Measurements from ENCODE around the gene KLRB1.
"Not testable (repeated sequence)": the region's sequence is repeated elsewhere in the genome, so short reads cannot be mapped to it uniquely, and the experiment has no call there.

The KLRB1 gene

GRCh38 chr12:9619411-9620179 lies 11.9 kb upstream of the KLRB1 start:
- Histone ChIP-seq H3K4me1 (ENCODE audit: control insufficient read depth in 2 of 2, insufficient read depth in 1 of 2, low read depth in 1 of 2, low read length in 2 of 2) (no peaks in the 10 kb centered on the region), H4K91ac (ENCODE audit: low read depth, low read length, poor library complexity) (no peak overlapping the region)
- no CpG with 5 or more reads among the region's 6 CpGs for WGBS, 2 donors (ENCODE audit: extremely low coverage in 2 of 2, insufficient read length in 2 of 2, insufficient replicate concordance in 1 of 2)

GRCh38 chr12:9618906-9619305 lies 11.2 kb upstream of the KLRB1 start:
- H3K79me1 ChIP-seq (ENCODE audit: low read depth, low read length); H2BK5ac ChIP-seq (ENCODE audit: low read length); H3K36me3 ChIP-seq (replicated peaks in 1 of 2; ENCODE audit: control insufficient read depth in 2 of 2, insufficient read depth in 2 of 2, low read length in 2 of 2); H3K9me3 ChIP-seq (replicated peaks in 1 of 2; ENCODE audit: control insufficient read depth in 2 of 2, insufficient read depth in 1 of 2, low read depth in 1 of 2, low read length in 2 of 2); H3K4ac ChIP-seq (ENCODE audit: low read length); H3K9ac ChIP-seq (ENCODE audit: low read depth, low read length, poor library complexity); H2AK5ac ChIP-seq (ENCODE audit: low read depth, low read length); H3K4me3 ChIP-seq (ENCODE audit: low read length in 2 of 2); H2BK12ac ChIP-seq (ENCODE audit: low read length); H3K27ac ChIP-seq (replicated peaks; ENCODE audit: low read length); H3K4me2 ChIP-seq (ENCODE audit: insufficient read depth, low read length, poor library complexity, severe bottlenecking); H3K14ac ChIP-seq (ENCODE audit: low read length); DNase-seq (ENCODE audit: low spot score); H4K91ac ChIP-seq (ENCODE audit: low read depth, low read length, poor library complexity); H2BK15ac ChIP-seq (ENCODE audit: low read length); H2AFZ ChIP-seq (ENCODE audit: low read length); H3K18ac ChIP-seq (ENCODE audit: low read length); H2BK120ac ChIP-seq (ENCODE audit: low read depth, low read length); H3K27me3 ChIP-seq (ENCODE audit: control insufficient read depth in 3 of 3, insufficient read depth in 3 of 3, low read depth in 1 of 3, low read length in 3 of 3); H4K8ac ChIP-seq (ENCODE audit: low read depth, low read length); H3K23ac ChIP-seq (ENCODE audit: low read depth, low read length, poor library complexity); H3K4me1 ChIP-seq (ENCODE audit: control insufficient read depth in 2 of 2, insufficient read depth in 1 of 2, low read depth in 1 of 2, low read length in 2 of 2): not testable (repeated sequence)
- no CpG with 5 or more reads among the region's 1 CpG for WGBS, 2 donors (ENCODE audit: extremely low coverage in 2 of 2, insufficient read length in 2 of 2, insufficient replicate concordance in 1 of 2)

More at GRCh38 chr12:9619411-9620179, 11.9 kb upstream of the KLRB1 start:
- Histone ChIP-seq H2BK15ac (ENCODE audit: low read length) (no peak overlapping the region), H4K8ac (ENCODE audit: low read depth, low read length) (no peak overlapping the region), H3K4ac (ENCODE audit: low read length) (no peak overlapping the region), H2BK120ac (ENCODE audit: low read depth, low read length) (no peak overlapping the region), H3K27ac (replicated peaks; ENCODE audit: low read length) (no peak overlapping the region), H2BK5ac (ENCODE audit: low read length) (no peak overlapping the region), H3K9me3 (replicated peaks in 1 of 2; ENCODE audit: control insufficient read depth in 2 of 2, insufficient read depth in 1 of 2, low read depth in 1 of 2, low read length in 2 of 2) (peaks cover 0 to 2% of the 10 kb centered on the region in 2 donors), H3K36me3 (replicated peaks in 1 of 2; ENCODE audit: control insufficient read depth in 2 of 2, insufficient read depth in 2 of 2, low read length in 2 of 2) (no peaks in the 10 kb centered on the region), H3K27me3 (ENCODE audit: control insufficient read depth in 3 of 3, insufficient read depth in 3 of 3, low read depth in 1 of 3, low read length in 3 of 3) (no peaks in the 10 kb centered on the region), H2BK12ac (ENCODE audit: low read length) (no peak overlapping the region), H2AFZ (ENCODE audit: low read length) (no peak overlapping the region), H2AK5ac (ENCODE audit: low read depth, low read length) (no peak overlapping the region), H3K9ac (ENCODE audit: low read depth, low read length, poor library complexity) (no peak overlapping the region), H3K79me1 (ENCODE audit: low read depth, low read length) (no peaks in the 10 kb centered on the region), H3K4me2 (ENCODE audit: insufficient read depth, low read length, poor library complexity, severe bottlenecking) (no peak overlapping the region), H3K18ac (ENCODE audit: low read length) (no peak overlapping the region), H3K4me3 (ENCODE audit: low read length in 2 of 2) (no peak overlapping the region), H3K23ac (ENCODE audit: low read depth, low read length, poor library complexity) (no peak overlapping the region), H3K14ac (ENCODE audit: low read length) (no peak overlapping the region)
- no peak for DNase-seq (ENCODE audit: low spot score)

GRCh38 chr12:9617124-9617523 lies 9.4 kb upstream of the KLRB1 start:
- no peaks in the 10 kb centered on the region for H3K27me3 ChIP-seq (ENCODE audit: control insufficient read depth in 3 of 3, insufficient read depth in 3 of 3, low read depth in 1 of 3, low read length in 3 of 3)
- no peak overlapping the region for H3K9ac ChIP-seq (ENCODE audit: low read depth, low read length, poor library complexity)
- H2AFZ ChIP-seq (ENCODE audit: low read length): no peak overlapping the region
- H3K4me1 ChIP-seq (ENCODE audit: control insufficient read depth in 2 of 2, insufficient read depth in 1 of 2, low read depth in 1 of 2, low read length in 2 of 2): no peaks in the 10 kb centered on the region
- no peak overlapping the region for H3K23ac ChIP-seq (ENCODE audit: low read depth, low read length, poor library complexity)
- H3K9me3 ChIP-seq (replicated peaks in 1 of 2; ENCODE audit: control insufficient read depth in 2 of 2, insufficient read depth in 1 of 2, low read depth in 1 of 2, low read length in 2 of 2): peaks cover 0 to 2% of the 10 kb centered on the region in 2 donors
- H3K14ac ChIP-seq (ENCODE audit: low read length): no peak overlapping the region
- H3K27ac ChIP-seq (replicated peaks; ENCODE audit: low read length): no peak overlapping the region
- no peak overlapping the region for H4K8ac ChIP-seq (ENCODE audit: low read depth, low read length)
- no peak overlapping the region for H2BK120ac ChIP-seq (ENCODE audit: low read depth, low read length)
- H2BK15ac ChIP-seq (ENCODE audit: low read length): no peak overlapping the region
- H2AK5ac ChIP-seq (ENCODE audit: low read depth, low read length): no peak overlapping the region
- no CpG with 5 or more reads among the region's 6 CpGs for WGBS, 2 donors (ENCODE audit: extremely low coverage in 2 of 2, insufficient read length in 2 of 2, insufficient replicate concordance in 1 of 2)
- no peaks in the 10 kb centered on the region for H3K36me3 ChIP-seq (replicated peaks in 1 of 2; ENCODE audit: control insufficient read depth in 2 of 2, insufficient read depth in 2 of 2, low read length in 2 of 2)
- H2BK12ac ChIP-seq (ENCODE audit: low read length): no peak overlapping the region
- no peak overlapping the region for H3K4me3 ChIP-seq (ENCODE audit: low read length in 2 of 2)
- no peak overlapping the region for H3K4me2 ChIP-seq (ENCODE audit: insufficient read depth, low read length, poor library complexity, severe bottlenecking)
- no peak overlapping the region for H2BK5ac ChIP-seq (ENCODE audit: low read length)
- no peaks in the 10 kb centered on the region for H3K79me1 ChIP-seq (ENCODE audit: low read depth, low read length)
- DNase-seq (ENCODE audit: low spot score): no peak
- H4K91ac ChIP-seq (ENCODE audit: low read depth, low read length, poor library complexity): no peak overlapping the region
- no peak overlapping the region for H3K4ac ChIP-seq (ENCODE audit: low read length)
- no peak overlapping the region for H3K18ac ChIP-seq (ENCODE audit: low read length)

- H2AFZ ChIP-seq (ENCODE audit: low read length): no peak overlapping the region
- no peak overlapping the region for H2BK12ac ChIP-seq (ENCODE audit: low read length)
- H3K18ac ChIP-seq (ENCODE audit: low read length): no peak overlapping the region
- no peaks in the 10 kb centered on the region for H3K36me3 ChIP-seq (replicated peaks in 1 of 2; ENCODE audit: control insufficient read depth in 2 of 2, insufficient read depth in 2 of 2, low read length in 2 of 2)
- H3K4me1 ChIP-seq (ENCODE audit: control insufficient read depth in 2 of 2, insufficient read depth in 1 of 2, low read depth in 1 of 2, low read length in 2 of 2): no peaks in the 10 kb centered on the region
- no peak overlapping the region for H4K8ac ChIP-seq (ENCODE audit: low read depth, low read length)
- H4K91ac ChIP-seq (ENCODE audit: low read depth, low read length, poor library complexity): no peak overlapping the region
- DNase-seq (ENCODE audit: low spot score): no peak
- H3K4ac ChIP-seq (ENCODE audit: low read length): no peak overlapping the region
- no peak overlapping the region for H3K4me2 ChIP-seq (ENCODE audit: insufficient read depth, low read length, poor library complexity, severe bottlenecking)
- H3K27me3 ChIP-seq (ENCODE audit: control insufficient read depth in 3 of 3, insufficient read depth in 3 of 3, low read depth in 1 of 3, low read length in 3 of 3): no peaks in the 10 kb centered on the region
- no peak overlapping the region for H2BK15ac ChIP-seq (ENCODE audit: low read length)
- no peak overlapping the region for H3K4me3 ChIP-seq (ENCODE audit: low read length in 2 of 2)
- no peak overlapping the region for H3K27ac ChIP-seq (replicated peaks; ENCODE audit: low read length)
- H3K9me3 ChIP-seq (replicated peaks in 1 of 2; ENCODE audit: control insufficient read depth in 2 of 2, insufficient read depth in 1 of 2, low read depth in 1 of 2, low read length in 2 of 2): peaks cover 2% of the 10 kb centered on the region in 2 donors
- no peak overlapping the region for H3K14ac ChIP-seq (ENCODE audit: low read length)
- H3K9ac ChIP-seq (ENCODE audit: low read depth, low read length, poor library complexity): no peak overlapping the region
- WGBS, 2 donors (ENCODE audit: extremely low coverage in 2 of 2, insufficient read length in 2 of 2, insufficient replicate concordance in 1 of 2): no CpG with 5 or more reads among the region's 5 CpGs
- H3K79me1 ChIP-seq (ENCODE audit: low read depth, low read length): no peaks in the 10 kb centered on the region
- H3K23ac ChIP-seq (ENCODE audit: low read depth, low read length, poor library complexity): no peak overlapping the region
- H2BK5ac ChIP-seq (ENCODE audit: low read length): no peak overlapping the region
- H2AK5ac ChIP-seq (ENCODE audit: low read depth, low read length): no peak overlapping the region
- no peak overlapping the region for H2BK120ac ChIP-seq (ENCODE audit: low read depth, low read length)
Observed at GRCh38 chr12:9615420-9616136, 7.9 kb upstream of the KLRB1 start.

Data from neuronal stem cell (in vitro differentiated cells).